DMS153 (cell line): ENCODE data around the gene NR4A2.

ENCODE experiments used
- DNase-seq: peaks from one replicate; lab custom pipeline; 2025; lab: John Stamatoyannopoulos, UW

The NR4A2 gene

GRCh38 chr2:156332534-156333273 lies at the start of gene NR4A2:
Gene NR4A2, minus strand, starts transcription at chr2:156332721. Its CDS starts 2,535 bp downstream, at chr2:156330186.
- peak; percentile 89 for DNase-seq

GRCh38 chr2:156380117-156380645 lies 47.7 kb upstream of the NR4A2 start:
- DNase-seq = no peak

GRCh38 chr2:156379714-156380113 lies 47.2 kb upstream of the NR4A2 start:
- no peak for DNase-seq

DNA sequence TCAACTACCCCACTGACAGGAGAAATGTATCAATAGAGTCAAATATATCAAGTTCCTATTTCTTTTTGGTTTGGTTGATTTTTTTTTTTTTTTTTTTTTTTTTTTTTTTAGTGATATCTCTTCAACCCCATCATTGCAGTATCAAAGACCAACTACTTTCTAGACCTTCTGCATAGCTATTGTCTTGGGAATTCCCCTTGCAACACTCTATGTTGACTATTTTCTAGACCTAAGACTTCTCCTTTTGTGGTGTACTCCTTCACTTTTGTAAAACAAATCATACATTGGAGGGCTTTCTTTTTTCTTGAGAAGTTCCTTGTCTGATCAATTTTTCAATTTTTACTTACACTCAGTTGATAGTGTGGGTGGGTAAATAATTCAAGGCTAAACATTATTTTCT lies 46.5 kb upstream of the NR4A2 start:
- DNase-seq = no peak

GRCh38 chr2:156366753-156367152 lies 34.2 kb upstream of the NR4A2 start:
- DNase-seq = no peak

- DNase-seq = no peak
These were observed 30.6 kb upstream of the NR4A2 start for GRCh38 chr2:156363141-156363540.

DNA sequence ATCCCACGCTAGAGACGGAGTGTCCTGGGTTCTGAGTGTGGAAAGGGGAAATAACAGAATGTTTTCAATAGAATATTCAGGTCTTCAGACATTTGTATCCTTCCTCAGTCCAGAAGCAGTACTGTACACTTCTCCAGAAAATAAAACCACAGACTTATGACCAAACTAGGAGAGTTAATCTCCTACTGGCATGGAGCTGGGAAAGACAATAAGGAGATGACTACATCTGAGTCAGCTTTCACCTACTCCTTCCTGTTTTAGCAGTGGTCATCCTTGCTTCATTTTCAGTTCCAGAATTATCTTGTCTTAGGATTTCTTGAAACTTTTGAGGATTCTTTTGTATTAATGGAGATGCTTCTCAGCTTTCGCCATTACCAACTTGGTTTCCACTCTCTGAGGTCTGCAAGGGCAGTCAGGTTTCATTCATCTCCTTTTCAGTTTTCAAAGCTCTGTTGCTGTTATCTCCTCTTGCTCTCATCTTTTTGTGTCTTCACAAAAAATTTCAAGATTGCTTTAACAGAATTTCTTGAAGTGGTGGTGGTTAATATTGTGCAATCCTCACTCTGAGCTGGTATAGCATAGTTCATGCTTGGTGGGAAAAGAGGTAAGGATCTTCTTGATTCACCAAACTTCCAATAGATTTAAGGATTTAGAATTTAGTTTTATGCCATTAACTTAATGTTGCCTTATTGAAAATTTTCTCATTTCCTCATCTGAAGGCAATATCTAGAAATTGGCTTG lies 23.7 kb upstream of the NR4A2 start:
- DNase-seq = no peak

DNA sequence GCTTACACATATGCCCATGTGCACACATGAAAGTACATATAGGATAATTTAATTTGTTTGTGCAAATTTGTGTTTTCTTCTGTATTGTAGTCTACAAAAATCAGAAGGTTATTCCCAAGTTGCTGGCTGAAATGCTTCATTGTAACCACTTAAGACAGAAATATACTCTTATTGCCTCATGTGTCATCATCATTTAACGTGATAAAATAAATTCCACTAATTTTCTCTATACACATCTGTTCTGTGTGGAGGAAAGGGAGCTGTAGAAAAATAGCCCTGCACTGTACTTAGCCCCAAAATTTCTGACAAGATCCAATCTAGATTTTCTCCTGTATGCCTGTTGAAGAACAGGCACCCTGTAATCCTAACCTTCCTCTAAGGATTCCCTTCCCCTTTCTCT lies 20.4 kb upstream of the NR4A2 start:
- DNase-seq = no peak

DNA sequence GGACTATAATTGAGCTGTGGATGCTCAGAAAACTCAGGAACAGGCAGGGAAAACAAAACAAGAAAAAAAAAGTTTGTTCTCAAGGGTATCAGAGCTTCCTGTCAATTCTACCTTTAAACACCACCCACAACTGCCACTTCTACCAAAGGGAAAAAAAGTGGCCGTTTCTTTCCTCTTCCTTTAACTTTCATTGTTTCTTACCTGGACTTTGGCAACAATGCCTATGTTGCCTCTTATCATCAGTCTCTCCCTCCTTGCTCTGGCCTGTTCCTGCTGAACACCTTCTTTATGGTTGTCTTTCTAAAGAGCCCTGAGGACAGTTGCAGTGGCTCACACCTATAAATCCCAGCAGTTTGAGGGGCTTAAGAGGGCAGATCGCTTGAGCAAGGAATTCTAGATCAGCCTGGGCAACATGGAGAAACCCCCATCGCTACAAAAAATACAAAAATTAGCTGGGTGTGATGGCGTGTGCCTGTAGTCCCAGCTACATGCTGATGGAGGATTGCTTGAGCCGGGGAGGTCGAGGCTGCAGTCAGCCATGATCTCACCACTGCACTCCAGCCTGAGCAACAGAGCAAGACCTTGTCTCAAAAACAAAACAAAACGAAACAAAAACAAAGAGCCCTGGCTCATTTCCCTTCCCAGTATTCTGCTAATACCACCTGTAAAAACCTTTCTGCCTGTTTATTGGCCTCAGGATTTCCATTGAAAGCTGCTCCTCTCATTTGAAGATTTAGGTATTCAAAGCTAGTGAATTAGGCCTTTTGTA lies 18.0 kb upstream of the NR4A2 start:
- no peak for DNase-seq

GRCh38 chr2:156349605-156350004 lies 17.1 kb upstream of the NR4A2 start:
- no peak for DNase-seq

- no peak for DNase-seq
These were observed 16.6 kb upstream of the NR4A2 start for GRCh38 chr2:156349161-156349560.

DNA sequence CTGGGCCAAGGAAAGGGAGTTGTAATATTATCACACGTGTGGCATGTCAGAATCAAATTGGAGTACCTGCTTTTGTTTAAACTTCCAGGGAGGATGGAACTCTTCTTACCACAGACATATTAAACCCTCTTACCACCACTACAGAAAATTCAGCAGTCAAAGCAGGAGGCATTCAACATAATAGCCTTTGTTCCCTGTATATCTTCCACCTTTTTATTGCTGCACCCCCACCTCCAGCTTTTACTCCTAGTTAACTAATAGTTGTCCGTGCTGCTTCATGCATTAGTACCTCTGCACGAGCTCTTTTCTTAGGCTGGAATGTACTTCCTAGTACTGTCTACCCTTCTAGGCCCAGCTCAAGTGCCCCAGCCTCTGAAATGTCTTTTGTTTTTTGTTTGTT lies 14.9 kb upstream of the NR4A2 start:
- no peak for DNase-seq

GRCh38 chr2:156346731-156347130 lies 14.2 kb upstream of the NR4A2 start:
- no peak for DNase-seq

- DNase-seq = no peak
These were observed 13.1 kb upstream of the NR4A2 start for GRCh38 chr2:156345582-156345981.

- DNase-seq = no peak
These were observed 11.4 kb upstream of the NR4A2 start for GRCh38 chr2:156343940-156344301.

- DNase-seq = no peak
These were observed 10.8 kb upstream of the NR4A2 start for GRCh38 chr2:156343096-156343939.

DNA sequence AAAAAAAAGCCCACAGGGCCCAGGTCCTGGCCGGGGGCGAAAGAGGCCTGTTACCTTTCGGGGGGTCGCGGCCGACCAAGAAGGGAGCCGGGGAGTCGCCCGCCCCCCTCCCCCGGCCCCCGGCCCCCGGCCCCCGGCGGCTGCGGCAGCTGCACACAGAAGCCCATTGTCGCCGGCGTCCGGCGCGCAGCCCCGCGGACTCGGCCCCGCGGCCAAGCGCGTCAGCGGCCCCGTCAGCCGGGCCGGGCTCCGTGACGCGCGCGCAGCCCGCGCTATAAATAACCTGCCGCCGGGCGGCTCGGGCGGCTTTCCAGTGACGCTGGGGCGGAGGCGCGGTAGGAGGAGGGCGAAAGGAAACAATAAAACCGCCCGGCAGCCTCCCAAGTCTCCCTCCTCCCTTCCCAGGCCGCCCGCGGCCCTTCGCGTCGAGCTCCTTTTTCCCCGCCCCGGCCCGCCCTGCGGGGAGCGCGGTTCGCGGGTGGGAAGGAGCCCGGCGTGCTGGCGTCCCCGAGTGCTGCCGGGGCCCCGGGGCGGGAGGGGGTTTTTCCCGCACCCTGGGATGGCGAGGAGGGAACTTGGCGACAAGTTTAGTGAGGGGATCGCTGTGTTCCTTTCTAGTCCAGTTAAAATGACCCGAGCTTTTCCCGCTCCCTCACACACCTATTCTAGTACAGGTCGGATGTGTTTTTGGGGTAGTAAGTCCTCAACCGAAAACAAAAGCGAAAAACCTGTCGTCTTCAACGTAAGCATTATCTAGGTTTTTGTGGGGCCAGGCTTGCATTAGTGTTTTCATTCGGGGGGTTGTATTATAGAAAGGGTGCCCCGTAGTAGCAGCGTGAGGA lies 10.0 kb upstream of the NR4A2 start:
- peak; percentile 86 for DNase-seq

DNA sequence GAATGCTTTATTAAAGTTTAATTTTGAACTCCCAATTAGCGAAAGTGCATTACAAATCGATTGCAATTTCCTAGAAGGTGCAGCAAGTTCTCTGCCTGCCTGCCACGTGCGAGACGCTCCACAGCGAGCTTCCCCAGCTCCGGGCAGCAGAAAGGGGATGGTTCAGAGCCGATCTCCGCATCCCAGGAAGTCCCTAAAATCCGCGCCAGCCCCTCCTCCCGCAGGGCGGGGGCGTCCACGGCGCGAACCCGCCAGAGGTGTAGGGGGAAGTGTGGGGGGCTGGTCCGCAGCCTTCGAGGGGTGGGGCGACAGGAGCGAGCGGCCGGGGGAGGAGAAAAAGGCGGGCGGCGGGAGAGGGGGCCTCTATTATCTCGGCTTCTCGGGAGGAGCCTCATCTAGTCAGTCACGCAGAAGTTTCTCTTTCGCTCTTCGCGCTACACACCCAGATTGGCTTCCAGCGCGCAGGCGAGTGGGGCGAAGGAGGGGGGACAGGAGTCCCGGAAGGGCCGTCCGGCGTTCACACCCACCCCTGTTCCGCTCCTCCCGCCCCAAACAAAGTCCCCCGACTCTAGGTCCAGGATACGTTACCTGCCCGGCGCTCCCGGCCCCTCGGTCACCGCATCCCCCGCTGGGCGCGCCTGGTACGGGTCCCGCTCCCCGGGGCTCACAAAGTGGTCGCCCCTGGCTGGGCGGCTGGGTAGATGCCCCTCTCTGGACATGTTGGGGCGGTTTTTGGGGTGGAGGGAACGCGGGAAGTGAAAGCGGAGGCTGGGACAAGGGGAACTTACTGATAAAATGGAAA lies 9.1 kb upstream of the NR4A2 start:
- peak; percentile 85 for DNase-seq

- DNase-seq = no peak
These were observed 8.4 kb upstream of the NR4A2 start for GRCh38 chr2:156340804-156341451.
